ENCODE results near the gene ACSM2B. TPM values are rescaled to one million over a fixed set of nuclear protein-coding genes. Genes with fewer than 3 reads are reported as not detected.

The ACSM2B gene
- total RNA-seq, 1 experiment from 2014 or later: not detected

GRCh38 chr16:20613481-20614185 lies 37.5 kb upstream of the ACSM2B start:
- H3K4me1 ChIP-seq (ENCODE audit: insufficient read depth, low read length, poor library complexity, severe bottlenecking): no peaks in the 10 kb centered on the region
- no peaks in the 10 kb centered on the region for H3K9me3 ChIP-seq (ENCODE audit: low read depth, low read length, poor library complexity, severe bottlenecking)
- TF ChIP-seq CTCF (conservative IDR thresholded peaks at IDR 0.05; ENCODE audit: low read depth, low read length): no peak
- no peak for TF ChIP-seq EZH2 (IDR thresholded peaks at IDR 0.05; ENCODE audit: borderline replicate concordance, low read depth, low read length, poor library complexity, severe bottlenecking)
- no peak overlapping the region for H3K4me3 ChIP-seq (ENCODE audit: low read depth, low read length, poor library complexity, severe bottlenecking)
- intact Hi-C loops (cut with micrococcal nuclease; ENCODE audit: unreplicated experiment): no loop called here
- no peak for DNase-seq (ENCODE audit: low spot score)
- BruUV-seq (replicated peaks): no TSS peak
- H3K36me3 ChIP-seq (ENCODE audit: insufficient read depth, low read length, poor library complexity, severe bottlenecking): no peaks in the 10 kb centered on the region
- H3K27ac ChIP-seq (ENCODE audit: low read depth, low read length, poor library complexity, severe bottlenecking): no peak overlapping the region
- peaks cover 6% of the 10 kb centered on the region for H3K27me3 ChIP-seq (replicated peaks; ENCODE audit: insufficient read depth, low read depth, low read length, poor library complexity)
- POLR2A ChIA-PET (ENCODE audit: low non-redundant PET): no interaction called here
- CTCF ChIA-PET: no interaction called here

- POLR2A ChIA-PET (ENCODE audit: low non-redundant PET): no interaction called here
- Histone ChIP-seq H3K27me3 (replicated peaks; ENCODE audit: insufficient read depth, low read depth, low read length, poor library complexity) (peaks cover 4% of the 10 kb centered on the region), H3K27ac (ENCODE audit: low read depth, low read length, poor library complexity, severe bottlenecking) (no peak overlapping the region), H3K36me3 (ENCODE audit: insufficient read depth, low read length, poor library complexity, severe bottlenecking) (no peaks in the 10 kb centered on the region), H3K4me3 (ENCODE audit: low read depth, low read length, poor library complexity, severe bottlenecking) (no peak overlapping the region), H3K4me1 (ENCODE audit: insufficient read depth, low read length, poor library complexity, severe bottlenecking) (no peaks in the 10 kb centered on the region), H3K9me3 (ENCODE audit: low read depth, low read length, poor library complexity, severe bottlenecking) (no peaks in the 10 kb centered on the region)
- DNase-seq (ENCODE audit: low spot score): no peak
- intact Hi-C loops (cut with micrococcal nuclease; ENCODE audit: unreplicated experiment): no loop called here
- TF ChIP-seq CTCF (conservative IDR thresholded peaks at IDR 0.05; ENCODE audit: low read depth, low read length): no peak
- no peak for TF ChIP-seq EZH2 (IDR thresholded peaks at IDR 0.05; ENCODE audit: borderline replicate concordance, low read depth, low read length, poor library complexity, severe bottlenecking)
- BruUV-seq (replicated peaks): no TSS peak
- CTCF ChIA-PET: no interaction called here
These were observed 36.6 kb upstream of the ACSM2B start for GRCh38 chr16:20612551-20613480.

GRCh38 chr16:20611975-20612481 lies 35.9 kb upstream of the ACSM2B start:
- Histone ChIP-seq H3K4me3 (ENCODE audit: low read depth, low read length, poor library complexity, severe bottlenecking) (no peak overlapping the region), H3K27me3 (replicated peaks; ENCODE audit: insufficient read depth, low read depth, low read length, poor library complexity) (peaks cover 4% of the 10 kb centered on the region), H3K4me1 (ENCODE audit: insufficient read depth, low read length, poor library complexity, severe bottlenecking) (no peaks in the 10 kb centered on the region), H3K27ac (ENCODE audit: low read depth, low read length, poor library complexity, severe bottlenecking) (no peak overlapping the region), H3K36me3 (ENCODE audit: insufficient read depth, low read length, poor library complexity, severe bottlenecking) (no peaks in the 10 kb centered on the region), H3K9me3 (ENCODE audit: low read depth, low read length, poor library complexity, severe bottlenecking) (no peaks in the 10 kb centered on the region)
- CTCF ChIA-PET: no interaction called here
- no peak for DNase-seq (ENCODE audit: low spot score)
- POLR2A ChIA-PET (ENCODE audit: low non-redundant PET): no interaction called here
- intact Hi-C loops (cut with micrococcal nuclease; ENCODE audit: unreplicated experiment): no loop called here
- no TSS peak for BruUV-seq (replicated peaks)
- TF ChIP-seq EZH2 (IDR thresholded peaks at IDR 0.05; ENCODE audit: borderline replicate concordance, low read depth, low read length, poor library complexity, severe bottlenecking) (no peak), CTCF (conservative IDR thresholded peaks at IDR 0.05; ENCODE audit: low read depth, low read length) (no peak)
